Fibroblast of villous mesenchyme (primary cell): ENCODE results near the gene COX4I2. TPM values are rescaled to one million over a fixed set of nuclear protein-coding genes. Genes with fewer than 3 reads are reported as not detected.

Source experiments
- DNase-seq: peaks from one replicate; pipeline ENCODE4 v3.0.0-alpha.2; 2010; ENCODE audit warnings: low read depth
- H3K4me3 ChIP-seq: 2 replicates; pipeline ENCODE4 v1.5.1; 2011; ENCODE audit warnings: low read depth, mild to moderate bottlenecking, low read length
- total RNA-seq: library from RNA; depleted of rRNA; stranded (reverse); fragments of >200 nt; gene quantifications from 2 replicates; pipeline ENCODE4 v1.2.3, GENCODE V29; 2012
- TF ChIP-seq, protein P1 (sequence below): IDR thresholded peaks from 2 replicates; pipeline ENCODE4 v1.5.1; 2012; ENCODE audit warnings: low read depth, mild to moderate bottlenecking, low read length; ENCODE audit not compliant: insufficient read depth

COX4I2 gene
- total RNA-seq, 1 donor: not detected

DNA sequence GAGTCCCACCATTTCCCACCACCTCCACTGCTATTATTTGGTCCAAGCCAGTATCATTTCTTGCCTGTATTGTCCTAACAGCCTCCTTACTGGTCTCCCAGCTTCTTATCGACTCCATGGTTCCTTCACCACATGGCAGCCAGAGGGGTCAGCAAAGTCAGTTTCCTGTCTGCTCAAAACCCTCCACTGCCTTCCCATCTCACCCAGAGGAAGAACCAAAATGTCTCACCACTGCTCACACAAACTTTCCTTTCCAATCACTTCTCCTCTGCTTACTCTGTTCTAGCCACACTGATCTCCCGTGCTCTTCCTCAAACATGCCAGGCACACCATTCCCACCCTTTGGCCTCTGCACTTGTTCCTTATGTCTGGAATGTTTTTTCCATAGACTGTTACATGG, 45.2 kb downstream of the COX4I2 start:
- DNase-seq: no peak
- no peak overlapping the region for H3K4me3 ChIP-seq
- TF ChIP-seq, protein P1, sequence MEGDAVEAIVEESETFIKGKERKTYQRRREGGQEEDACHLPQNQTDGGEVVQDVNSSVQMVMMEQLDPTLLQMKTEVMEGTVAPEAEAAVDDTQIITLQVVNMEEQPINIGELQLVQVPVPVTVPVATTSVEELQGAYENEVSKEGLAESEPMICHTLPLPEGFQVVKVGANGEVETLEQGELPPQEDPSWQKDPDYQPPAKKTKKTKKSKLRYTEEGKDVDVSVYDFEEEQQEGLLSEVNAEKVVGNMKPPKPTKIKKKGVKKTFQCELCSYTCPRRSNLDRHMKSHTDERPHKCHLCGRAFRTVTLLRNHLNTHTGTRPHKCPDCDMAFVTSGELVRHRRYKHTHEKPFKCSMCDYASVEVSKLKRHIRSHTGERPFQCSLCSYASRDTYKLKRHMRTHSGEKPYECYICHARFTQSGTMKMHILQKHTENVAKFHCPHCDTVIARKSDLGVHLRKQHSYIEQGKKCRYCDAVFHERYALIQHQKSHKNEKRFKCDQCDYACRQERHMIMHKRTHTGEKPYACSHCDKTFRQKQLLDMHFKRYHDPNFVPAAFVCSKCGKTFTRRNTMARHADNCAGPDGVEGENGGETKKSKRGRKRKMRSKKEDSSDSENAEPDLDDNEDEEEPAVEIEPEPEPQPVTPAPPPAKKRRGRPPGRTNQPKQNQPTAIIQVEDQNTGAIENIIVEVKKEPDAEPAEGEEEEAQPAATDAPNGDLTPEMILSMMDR: no peak

DNA sequence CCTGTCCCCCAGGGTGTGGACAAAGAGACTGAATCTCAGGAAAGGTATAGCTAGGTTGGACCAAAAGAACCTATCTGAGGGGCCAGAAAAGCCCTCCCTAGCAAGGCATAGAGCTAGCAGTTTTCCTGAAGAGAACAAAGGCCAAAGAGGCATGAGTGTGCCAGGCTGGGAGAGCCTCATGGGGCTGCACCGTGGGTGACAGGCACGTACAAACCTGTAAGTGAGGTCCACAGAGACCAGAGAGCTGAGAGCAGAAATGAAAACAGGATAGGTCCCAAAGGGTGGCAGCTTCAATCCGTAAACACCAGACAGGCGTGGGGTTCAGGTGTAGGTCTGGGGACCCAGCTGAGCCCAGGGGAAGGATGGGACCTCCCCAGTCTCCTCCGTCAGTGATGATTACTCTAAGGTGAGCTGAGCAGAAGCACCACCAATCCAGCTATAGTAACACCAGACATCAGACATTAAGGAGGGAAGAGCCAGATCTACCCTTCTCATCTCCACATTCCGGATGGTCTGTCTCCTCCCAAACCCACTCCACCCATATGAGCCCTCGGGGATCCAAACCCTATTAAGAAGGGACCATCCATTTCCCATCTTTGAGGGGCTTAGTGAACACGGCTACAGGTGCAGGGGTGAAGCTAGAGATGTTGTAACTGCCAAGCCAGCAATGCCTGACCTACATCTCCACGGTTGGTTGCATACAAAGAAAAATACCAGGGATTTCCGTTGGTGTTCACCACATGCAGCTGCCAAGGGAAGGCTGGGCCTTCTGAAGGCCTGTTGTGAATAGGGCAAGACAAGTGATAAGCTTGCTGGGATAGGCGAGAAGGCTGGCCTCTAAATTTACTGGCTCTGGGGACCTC, 46.7 kb downstream of the COX4I2 start:
- H3K4me3 ChIP-seq: no peak overlapping the region
- TF ChIP-seq, protein P1: no peak
- no peak for DNase-seq

DNA sequence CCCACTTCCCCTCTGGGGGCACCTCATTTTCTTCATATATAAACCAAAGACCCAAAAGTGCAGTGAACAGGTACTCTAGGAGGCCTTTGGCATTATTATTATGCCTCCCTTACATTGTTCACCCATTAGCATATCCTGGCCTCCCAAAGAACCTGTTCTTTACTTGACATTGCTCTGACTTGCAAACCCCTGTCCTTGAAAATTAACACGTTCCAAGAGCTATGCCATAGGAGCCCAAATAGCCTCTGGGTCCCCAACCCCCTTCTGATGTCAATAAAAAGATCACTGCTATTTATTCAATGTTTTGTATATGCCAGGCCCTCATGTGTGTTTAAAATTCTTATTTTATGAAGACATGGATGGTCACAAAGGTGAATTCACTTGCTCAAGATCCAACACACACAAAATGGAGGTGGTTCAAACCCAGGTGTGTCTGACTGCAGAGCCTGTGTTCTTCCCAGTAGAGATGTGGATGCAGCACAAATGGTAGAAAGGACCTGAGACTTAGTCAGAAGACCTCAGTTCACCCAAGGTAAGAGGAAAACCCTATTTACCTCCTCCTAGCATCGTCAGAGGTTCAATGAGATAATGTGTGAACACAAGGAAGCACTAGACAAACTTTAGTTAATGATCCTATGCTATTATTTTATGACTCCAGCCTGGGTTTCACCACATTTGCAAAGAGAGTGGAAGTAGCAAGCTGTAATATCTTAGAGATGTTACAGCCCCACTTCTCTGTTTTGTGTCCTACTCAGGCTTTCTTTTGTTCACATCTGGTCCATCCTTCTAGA, 48.3 kb downstream of the COX4I2 start:
- no peak overlapping the region for H3K4me3 ChIP-seq
- TF ChIP-seq, protein P1: no peak
- DNase-seq: no peak

DNA sequence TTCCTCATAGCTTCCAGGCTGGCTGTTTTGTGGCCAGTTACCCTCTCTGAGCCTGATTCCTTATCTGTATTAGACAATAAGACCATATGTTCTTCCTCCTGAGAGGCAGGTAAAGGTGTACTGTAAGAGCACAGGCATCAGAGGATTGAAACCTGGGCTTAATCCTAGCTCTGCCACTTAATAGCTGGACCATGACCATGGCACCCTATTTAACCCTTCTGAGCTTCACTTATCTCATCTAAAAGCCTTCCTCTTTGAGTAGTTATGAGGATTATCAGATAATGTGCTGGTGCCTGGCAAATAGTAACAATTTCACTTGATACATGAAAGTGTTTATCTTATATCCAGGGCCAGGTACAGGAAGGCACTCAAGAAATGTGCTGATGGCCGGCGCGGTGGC, 50.1 kb downstream of the COX4I2 start:
- DNase-seq: no peak
- TF ChIP-seq, protein P1: no peak
- H3K4me3 ChIP-seq: no peak overlapping the region

DNA sequence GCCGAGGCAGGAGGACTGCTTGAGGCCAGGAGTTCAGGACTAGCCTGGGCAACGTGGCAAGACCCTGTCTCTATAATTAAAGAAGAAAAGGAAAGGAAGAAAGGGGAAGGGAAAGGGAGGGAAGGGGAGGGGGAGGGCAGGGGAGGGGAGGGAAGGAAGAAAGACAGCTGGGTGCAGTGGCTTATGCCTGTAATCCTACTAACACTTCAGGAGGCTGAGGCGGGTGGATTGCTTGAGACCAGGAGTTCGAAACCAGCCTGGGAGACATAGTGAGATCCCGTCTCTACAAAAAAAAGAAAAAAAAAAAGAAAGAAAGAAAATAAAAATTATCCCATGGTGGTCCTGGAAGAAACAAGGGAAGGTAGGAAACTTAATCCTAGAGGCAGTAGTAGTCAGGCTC, 51.4 kb downstream of the COX4I2 start:
- no peak for DNase-seq
- H3K4me3 ChIP-seq: no peak overlapping the region
- TF ChIP-seq, protein P1: no peak

DNA sequence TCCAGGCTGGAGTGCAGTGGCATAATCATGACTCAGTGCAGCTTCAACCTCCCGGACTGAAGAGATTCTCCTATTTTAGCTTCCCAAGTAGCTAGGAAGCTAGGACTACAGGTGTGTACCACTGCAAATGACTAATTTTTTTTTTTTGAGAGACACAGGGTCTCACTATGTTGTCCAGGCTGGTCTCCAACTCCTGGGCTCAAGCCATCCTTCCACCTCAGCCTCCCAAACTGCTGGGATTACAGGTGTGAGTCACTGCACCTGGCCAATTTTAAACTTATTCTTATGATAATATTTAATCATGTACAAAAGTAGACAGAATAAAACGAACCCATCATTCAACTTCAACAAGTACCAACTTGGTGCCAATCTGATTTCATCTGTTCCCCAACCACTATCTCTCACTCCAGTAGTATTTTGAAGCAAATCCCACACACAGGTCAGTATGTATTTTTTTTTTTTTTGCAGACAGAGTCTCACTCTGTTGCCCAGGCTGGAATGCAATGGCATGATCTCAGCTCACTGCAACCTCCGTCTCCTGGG, 52.5 kb downstream of the COX4I2 start:
- no peak overlapping the region for H3K4me3 ChIP-seq
- TF ChIP-seq, protein P1: no peak
- DNase-seq: no peak
